Measurements from ENCODE around the gene MEGF10.
A peak's percentile ranks its signal among the peaks of the same experiment; 100 is the strongest.
"Not testable (repeated sequence)": the region's sequence is repeated elsewhere in the genome, so short reads cannot be mapped to it uniquely, and the experiment has no call there.

Gene MEGF10

GRCh38 chr5:127298036-127298429, 7.4 kb downstream of the MEGF10 start:
- no peak for DNase-seq (ENCODE audit: low spot score)

GRCh38 chr5:127298656-127299055, 8.1 kb downstream of the MEGF10 start:
- DNase-seq (ENCODE audit: low spot score), result no peak

GRCh38 chr5:127299678-127300077, 9.1 kb downstream of the MEGF10 start:
- DNase-seq (ENCODE audit: low spot score), result no peak

- no peak for DNase-seq (ENCODE audit: low spot score)
These were observed 11.9 kb downstream of the MEGF10 start for GRCh38 chr5:127302509-127302908.

GRCh38 chr5:127303404-127303803, 12.8 kb downstream of the MEGF10 start:
- no peak for DNase-seq (ENCODE audit: low spot score)

GRCh38 chr5:127305493-127305892, 14.9 kb downstream of the MEGF10 start:
- DNase-seq (ENCODE audit: low spot score), result no peak

GRCh38 chr5:127306036-127306435, 15.4 kb downstream of the MEGF10 start:
- DNase-seq (ENCODE audit: low spot score), result no peak

- DNase-seq (ENCODE audit: low spot score), result no peak
These were observed 16.1 kb downstream of the MEGF10 start for GRCh38 chr5:127306647-127307046.

GRCh38 chr5:127307868-127308267, 17.3 kb downstream of the MEGF10 start:
- DNase-seq (ENCODE audit: low spot score), result no peak

- DNase-seq (ENCODE audit: low spot score), result not testable (repeated sequence)
These were observed 17.7 kb downstream of the MEGF10 start for GRCh38 chr5:127308325-127308724.

GRCh38 chr5:127308945-127309344, 18.3 kb downstream of the MEGF10 start:
- DNase-seq (ENCODE audit: low spot score), result no peak

- DNase-seq (ENCODE audit: low spot score), result no peak
These were observed 20.8 kb downstream of the MEGF10 start for GRCh38 chr5:127311349-127311748.

- DNase-seq (ENCODE audit: low spot score), result no peak
These were observed 21.4 kb downstream of the MEGF10 start for GRCh38 chr5:127311781-127312525.

- no peak for DNase-seq (ENCODE audit: low spot score)
These were observed 22.8 kb downstream of the MEGF10 start for GRCh38 chr5:127313379-127313778.

GRCh38 chr5:127313847-127314473, 23.4 kb downstream of the MEGF10 start:
- DNase-seq (ENCODE audit: low spot score), result peak; percentile 24

GRCh38 chr5:127316011-127316410, 25.4 kb downstream of the MEGF10 start:
- DNase-seq (ENCODE audit: low spot score), result no peak

GRCh38 chr5:127317385-127317784, 26.8 kb downstream of the MEGF10 start:
- DNase-seq (ENCODE audit: low spot score), result not testable (repeated sequence)

GRCh38 chr5:127320032-127320965, 29.7 kb downstream of the MEGF10 start:
- DNase-seq (ENCODE audit: low spot score), result no peak

GRCh38 chr5:127321465-127321864, 30.9 kb downstream of the MEGF10 start:
- DNase-seq (ENCODE audit: low spot score), result no peak

- no peak for DNase-seq (ENCODE audit: low spot score)
These were observed 31.8 kb downstream of the MEGF10 start for GRCh38 chr5:127322403-127322802.

- DNase-seq (ENCODE audit: low spot score), result no peak
These were observed 34.2 kb downstream of the MEGF10 start for GRCh38 chr5:127324756-127325155.

GRCh38 chr5:127326431-127326830, 35.8 kb downstream of the MEGF10 start:
- DNase-seq (ENCODE audit: low spot score), result no peak
